MM.1S (cell line): ENCODE data around the gene BCL2A1.
"Not testable (repeated sequence)": the region's sequence is repeated elsewhere in the genome, so short reads cannot be mapped to it uniquely, and the experiment has no call there.

Source experiments
- DNase-seq: peaks from one replicate; pipeline ENCODE4 v3.0.0-alpha.2; 2015
- H2AFZ ChIP-seq: fragments of 300-600 bp; sonication (generic); 2 replicates; pipeline ENCODE4 v1.6.0; 2016; ENCODE audit warnings: antibody characterized with exemption, low read length
- H3F3A ChIP-seq: fragments of 300-600 bp; sonication (generic); 2 replicates; pipeline ENCODE4 v1.6.1; 2016; ENCODE audit warnings: mild to moderate bottlenecking, antibody characterized with exemption, low read length, moderate library complexity, mixed read lengths; ENCODE audit not compliant: insufficient read depth
- H3K27ac ChIP-seq: fragments of 300-600 bp; sonication (generic); 2 replicates; pipeline ENCODE4 v1.5.1; 2016; ENCODE audit warnings: mild to moderate bottlenecking, low read length
- H3K27me3 ChIP-seq: fragments of 300-600 bp; sonication (generic); replicated peaks from 2 replicates; pipeline ENCODE4 v1.6.0; 2016; ENCODE audit warnings: low read length; ENCODE audit not compliant: insufficient read depth
- H3K36me3 ChIP-seq: fragments of 300-600 bp; sonication (generic); replicated peaks from 2 replicates; pipeline ENCODE4 v1.6.1; 2016; ENCODE audit warnings: mild to moderate bottlenecking, low read length, mixed read lengths; ENCODE audit not compliant: insufficient read depth
- H3K4me1 ChIP-seq: fragments of 300-600 bp; sonication (generic); 2 replicates; pipeline ENCODE4 v1.6.1; 2016; ENCODE audit warnings: low read length, mixed read lengths
- H3K4me2 ChIP-seq: fragments of 300-600 bp; sonication (generic); 2 replicates; pipeline ENCODE4 v1.6.0; 2016; ENCODE audit warnings: low read depth, low read length
- H3K4me3 ChIP-seq: fragments of 300-600 bp; sonication (generic); 2 replicates; pipeline ENCODE4 v1.5.1; 2016; ENCODE audit warnings: low read length, mixed read lengths
- H3K79me2 ChIP-seq: fragments of 300-600 bp; sonication (generic); 2 replicates; pipeline ENCODE4 v1.6.1; 2016; ENCODE audit warnings: mixed run types, low read length, mixed read lengths
- H3K9ac ChIP-seq: fragments of 300-600 bp; sonication (generic); 2 replicates; pipeline ENCODE4 v1.6.1; 2016; ENCODE audit warnings: low read length, mixed read lengths
- H3K9me2 ChIP-seq: fragments of 300-600 bp; sonication (generic); replicated peaks from 2 replicates; pipeline ENCODE4 v1.6.1; 2016; ENCODE audit warnings: mild to moderate bottlenecking, low read length, mixed read lengths; ENCODE audit not compliant: insufficient read depth
- H3K9me3 ChIP-seq: fragments of 300-600 bp; sonication (generic); replicated peaks from 2 replicates; pipeline ENCODE4 v1.6.1; 2016; ENCODE audit warnings: mild to moderate bottlenecking, low read length, mixed read lengths; ENCODE audit not compliant: insufficient read depth
- H4K20me1 ChIP-seq: fragments of 300-600 bp; sonication (generic); 2 replicates; pipeline ENCODE4 v1.6.1; 2016; ENCODE audit warnings: mild to moderate bottlenecking, low read length, moderate library complexity, mixed read lengths; ENCODE audit not compliant: insufficient read depth
- CTCF ChIP-seq: fragments of 300-600 bp; sonication (generic); IDR thresholded peaks from 2 replicates; pipeline ENCODE4 v1.5.1; 2016; ENCODE audit warnings: antibody characterized with exemption, low read length, mixed read lengths
- EZH2 ChIP-seq: fragments of 300-600 bp; sonication (generic); optimal IDR thresholded peaks from 2 replicates; pipeline ENCODE3; 2017; ENCODE audit warnings: low read depth, mild to moderate bottlenecking, antibody characterized with exemption, low read length, mixed read lengths
- EZH2phosphoT487 ChIP-seq: fragments of 300-600 bp; sonication (generic); IDR thresholded peaks from 2 replicates; pipeline ENCODE4 v1.6.1; 2018; ENCODE audit warnings: antibody characterized with exemption, low read length

BCL2A1 gene

GRCh38 chr15:80016506-80016905 is 45.5 kb upstream of the BCL2A1 start:
- H3F3A ChIP-seq, H3K79me2 ChIP-seq, H3K9ac ChIP-seq, DNase-seq, H3K36me3 ChIP-seq, H3K9me2 ChIP-seq, H3K4me1 ChIP-seq, H3K27me3 ChIP-seq, H2AFZ ChIP-seq, H3K4me2 ChIP-seq, H3K27ac ChIP-seq, H3K9me3 ChIP-seq, H4K20me1 ChIP-seq, H3K4me3 ChIP-seq: not testable (repeated sequence)

- Histone ChIP-seq H3K9ac (no peak overlapping the region), H3K27me3 (no peaks in the 10 kb centered on the region), H3F3A (peaks cover 7% of the 10 kb centered on the region; the same call in 1 of the 2 replicates), H3K4me1 (peaks cover 5% of the 10 kb centered on the region), H3K9me3 (no peaks in the 10 kb centered on the region), H3K4me3 (no peak overlapping the region), H3K36me3 (no peaks in the 10 kb centered on the region), H4K20me1 (no peaks in the 10 kb centered on the region), H3K27ac (no peak overlapping the region), H3K79me2 (no peaks in the 10 kb centered on the region), H3K4me2 (no peak overlapping the region), H2AFZ (no peak overlapping the region), H3K9me2 (no peaks in the 10 kb centered on the region)
- TF ChIP-seq EZH2 (no peak), CTCF (no peak)
- no peak for DNase-seq
Measured at GRCh38 chr15:80015156-80015555, 44.2 kb upstream of the BCL2A1 start.

DNA sequence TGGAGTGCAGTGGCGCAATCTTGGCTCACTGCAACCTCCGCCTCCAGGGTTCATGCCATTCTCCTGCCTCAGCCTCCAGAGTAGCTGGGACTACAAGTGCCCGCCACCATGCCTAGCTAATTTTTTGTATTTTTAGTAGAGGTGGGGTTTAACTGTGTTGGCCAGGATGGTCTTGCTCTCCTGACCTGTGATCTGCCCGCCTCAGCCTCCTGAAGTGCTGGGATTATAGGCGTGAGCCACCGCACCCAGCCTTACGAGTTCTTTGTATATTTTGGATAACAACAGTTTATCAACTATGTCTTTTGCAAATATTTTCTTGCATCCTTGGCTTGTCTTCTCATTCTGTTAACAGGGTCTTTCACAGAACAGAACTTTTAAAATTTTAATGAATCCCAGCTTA is 43.2 kb upstream of the BCL2A1 start:
- not testable (repeated sequence) for H3K27me3 ChIP-seq, H3K36me3 ChIP-seq, H3F3A ChIP-seq, H3K9me2 ChIP-seq, H4K20me1 ChIP-seq, H3K27ac ChIP-seq, H3K4me3 ChIP-seq, DNase-seq, H3K9ac ChIP-seq, H3K79me2 ChIP-seq, H3K9me3 ChIP-seq, H3K4me2 ChIP-seq, H3K4me1 ChIP-seq, H2AFZ ChIP-seq

DNA sequence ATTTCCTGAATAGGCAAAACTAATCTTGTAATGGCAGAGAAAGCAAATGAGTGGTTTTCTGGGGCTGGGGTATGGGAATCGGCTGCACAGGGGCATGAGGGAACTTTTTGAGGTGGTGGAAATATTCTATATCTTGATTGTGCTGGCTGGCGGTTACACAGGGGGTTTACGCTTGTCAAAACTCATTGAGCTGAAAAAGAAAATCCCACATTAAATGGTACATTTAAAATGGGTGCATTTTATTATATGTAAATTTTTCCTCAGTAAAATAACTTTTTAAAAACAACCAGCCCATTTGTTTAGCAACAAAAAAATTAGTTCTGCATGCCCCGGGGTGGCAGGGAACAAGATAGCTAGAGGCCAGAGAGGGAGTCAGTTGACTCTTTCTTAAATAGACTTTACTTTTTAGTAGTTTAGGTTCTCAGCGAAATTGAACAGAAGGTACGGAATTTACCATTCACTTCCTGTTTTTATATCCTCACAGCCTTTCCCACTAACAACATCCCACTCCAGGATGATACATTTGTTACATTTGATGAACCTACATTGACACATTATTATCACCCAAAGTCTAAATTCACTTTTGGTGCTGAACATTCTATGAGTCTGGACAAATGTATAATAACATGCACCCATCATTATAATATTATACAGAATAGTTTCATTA is 41.2 kb upstream of the BCL2A1 start:
- H3K4me3 ChIP-seq = no peak overlapping the region
- no peaks in the 10 kb centered on the region for H3K9me3 ChIP-seq

More for the DNA sequence above, 41.2 kb upstream of the BCL2A1 start:
- no peak for DNase-seq
- no peak overlapping the region for H2AFZ ChIP-seq
- no peaks in the 10 kb centered on the region for H3F3A ChIP-seq
- no peaks in the 10 kb centered on the region for H3K79me2 ChIP-seq
- no peak overlapping the region for H3K27ac ChIP-seq
- no peaks in the 10 kb centered on the region for H4K20me1 ChIP-seq
- no peaks in the 10 kb centered on the region for H3K4me1 ChIP-seq
- no peaks in the 10 kb centered on the region for H3K27me3 ChIP-seq
- H3K9ac ChIP-seq = no peak overlapping the region
- H3K36me3 ChIP-seq = no peaks in the 10 kb centered on the region
- TF ChIP-seq EZH2phosphoT487 (no peak), EZH2 (no peak), CTCF (no peak)
- no peaks in the 10 kb centered on the region for H3K9me2 ChIP-seq
- H3K4me2 ChIP-seq = no peak overlapping the region
